COR-L47 (cell line): Measurements from ENCODE around the gene CBX4.

Experiments used
- DNase-seq: peaks from one replicate; lab custom pipeline; 2025; lab: John Stamatoyannopoulos, UW

The CBX4 gene

GRCh38 chr17:79829004-79829403 lies 10.2 kb downstream of the CBX4 start:
- DNase-seq = no peak

DNA sequence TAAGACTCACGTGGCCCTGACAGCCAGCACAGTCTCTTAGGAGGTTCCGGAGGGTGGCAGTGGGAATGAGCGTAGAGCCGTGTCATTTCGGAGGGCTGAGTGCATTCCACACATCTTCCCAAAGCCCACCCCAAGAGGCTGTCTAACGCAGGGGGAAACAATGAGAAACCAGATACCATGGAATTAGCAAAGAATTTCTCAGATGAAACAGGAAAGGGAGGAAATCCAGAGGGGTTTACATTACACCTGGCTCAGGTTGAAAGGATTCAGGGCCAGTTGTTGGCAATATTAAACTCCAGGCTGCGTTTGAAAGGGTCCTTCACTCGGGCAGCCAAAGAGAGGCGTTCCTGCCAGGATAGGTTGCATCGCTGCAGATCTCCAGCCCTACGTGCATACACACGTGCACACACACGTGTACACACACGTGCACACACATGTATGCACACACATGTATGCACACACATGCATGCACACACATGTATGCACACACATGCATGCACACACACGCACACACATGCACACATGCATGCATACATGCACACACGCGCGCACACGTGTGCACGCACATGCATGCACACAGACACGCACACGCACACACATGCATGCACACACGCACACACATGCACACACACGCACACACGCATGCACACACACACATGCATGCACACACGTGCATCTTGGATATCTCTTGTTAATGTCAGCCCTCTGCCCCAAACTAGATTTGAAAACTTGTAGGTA lies 12.2 kb downstream of the CBX4 start:
- DNase-seq = no peak

- no peak for DNase-seq
Measured at GRCh38 chr17:79826204-79826680, 13.0 kb downstream of the CBX4 start.

DNA sequence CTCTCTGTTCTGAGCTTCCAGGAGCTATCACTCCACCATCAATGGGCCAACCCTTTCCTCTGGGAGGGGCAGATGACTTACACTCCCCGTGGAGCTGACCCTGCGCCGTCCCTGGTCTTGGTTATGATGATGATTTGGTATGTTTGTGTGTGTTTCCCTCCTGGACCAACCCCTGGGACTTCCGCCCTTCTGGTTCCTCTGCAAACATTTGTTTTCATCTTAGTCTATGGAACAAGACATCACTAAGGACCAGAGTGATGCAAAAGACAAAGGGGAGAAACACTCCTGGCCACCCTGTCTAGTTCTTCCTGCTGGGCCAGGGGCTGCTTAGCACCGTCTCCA lies 13.7 kb downstream of the CBX4 start:
- no peak for DNase-seq

- no peak for DNase-seq
Measured at GRCh38 chr17:79824893-79825579, 14.2 kb downstream of the CBX4 start.

DNA sequence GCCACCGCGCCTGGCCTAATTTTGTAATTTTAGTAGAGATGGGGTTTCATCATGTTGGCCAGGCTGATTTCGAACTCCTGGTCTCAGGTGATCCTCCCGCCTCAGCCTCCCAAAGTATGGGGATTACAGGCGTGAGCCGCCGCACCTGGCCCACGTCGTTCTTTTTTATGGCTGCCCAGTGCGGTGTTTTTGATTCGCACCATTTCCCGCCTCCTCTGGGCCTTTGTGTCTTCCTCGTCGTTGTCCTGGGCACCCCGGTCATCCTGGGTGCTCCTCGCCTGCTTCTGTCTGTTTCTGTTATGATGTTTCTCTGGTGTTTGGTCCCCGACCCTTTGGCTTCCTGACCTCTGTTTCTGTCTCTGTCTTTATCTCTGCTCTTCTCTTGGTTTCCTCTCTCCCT lies 15.0 kb downstream of the CBX4 start:
- DNase-seq = no peak

- DNase-seq = no peak
Measured at GRCh38 chr17:79822583-79823124, 16.6 kb downstream of the CBX4 start.

GRCh38 chr17:79821331-79822095 lies 17.7 kb downstream of the CBX4 start:
- DNase-seq = no peak

DNA sequence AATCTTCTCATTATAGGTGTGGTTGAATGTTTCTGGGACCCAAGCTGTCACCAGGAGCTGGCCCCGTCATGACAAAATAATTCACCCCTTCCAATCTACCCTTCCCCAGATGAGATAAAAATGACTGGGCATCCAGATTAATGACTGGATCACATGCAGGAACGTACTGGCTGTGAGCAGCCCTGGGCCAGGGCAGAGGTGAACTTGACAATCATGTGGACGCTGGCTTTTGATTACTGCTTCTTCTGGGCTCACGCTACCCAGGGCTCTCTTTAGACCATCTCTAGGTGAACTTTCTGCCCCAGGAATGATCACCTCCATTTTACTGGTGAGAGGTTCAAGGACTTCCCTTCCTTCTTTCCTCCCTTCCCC lies 18.3 kb downstream of the CBX4 start:
- no peak for DNase-seq

DNA sequence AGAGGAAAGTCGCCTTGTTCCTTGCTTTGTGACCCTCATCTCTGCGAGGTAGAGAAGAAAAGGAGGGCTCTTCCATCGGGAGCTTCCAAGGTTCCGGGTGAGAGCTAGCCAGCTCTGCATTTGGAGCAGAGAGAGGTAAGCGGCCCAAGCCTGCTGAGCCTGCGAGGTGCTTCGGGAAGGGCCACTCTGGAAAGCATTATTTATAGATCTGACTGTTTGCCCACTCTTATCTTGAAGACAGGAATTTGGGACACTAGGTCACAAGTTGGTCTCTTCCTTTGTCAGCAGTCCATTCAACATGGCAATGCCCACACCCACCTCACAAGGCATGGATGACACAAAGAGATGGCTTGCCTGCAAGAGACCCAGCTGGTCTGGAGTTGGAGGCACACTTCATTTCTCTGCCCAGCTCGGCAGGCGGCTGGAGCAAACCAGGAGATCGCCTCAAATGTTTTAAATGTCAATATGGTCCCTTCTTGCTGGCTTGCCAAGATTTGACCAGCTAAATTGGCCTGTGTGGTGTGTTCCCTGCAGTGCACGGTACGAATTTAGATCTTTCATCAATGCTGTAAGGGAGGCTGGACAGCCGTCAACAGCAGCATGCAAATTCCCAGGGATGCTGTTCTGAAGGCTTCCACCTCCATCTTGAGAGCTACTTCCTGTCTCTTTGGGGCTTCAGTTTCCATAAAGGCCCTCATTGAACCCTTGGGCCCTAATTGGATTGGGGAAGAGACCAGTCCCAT lies 19.5 kb downstream of the CBX4 start:
- DNase-seq = no peak

GRCh38 chr17:79819085-79819484 lies 20.2 kb downstream of the CBX4 start:
- DNase-seq = no peak

GRCh38 chr17:79818026-79818758 lies 21.0 kb downstream of the CBX4 start:
- no peak for DNase-seq

- no peak for DNase-seq
Measured at GRCh38 chr17:79815836-79816461, 23.3 kb downstream of the CBX4 start.

DNA sequence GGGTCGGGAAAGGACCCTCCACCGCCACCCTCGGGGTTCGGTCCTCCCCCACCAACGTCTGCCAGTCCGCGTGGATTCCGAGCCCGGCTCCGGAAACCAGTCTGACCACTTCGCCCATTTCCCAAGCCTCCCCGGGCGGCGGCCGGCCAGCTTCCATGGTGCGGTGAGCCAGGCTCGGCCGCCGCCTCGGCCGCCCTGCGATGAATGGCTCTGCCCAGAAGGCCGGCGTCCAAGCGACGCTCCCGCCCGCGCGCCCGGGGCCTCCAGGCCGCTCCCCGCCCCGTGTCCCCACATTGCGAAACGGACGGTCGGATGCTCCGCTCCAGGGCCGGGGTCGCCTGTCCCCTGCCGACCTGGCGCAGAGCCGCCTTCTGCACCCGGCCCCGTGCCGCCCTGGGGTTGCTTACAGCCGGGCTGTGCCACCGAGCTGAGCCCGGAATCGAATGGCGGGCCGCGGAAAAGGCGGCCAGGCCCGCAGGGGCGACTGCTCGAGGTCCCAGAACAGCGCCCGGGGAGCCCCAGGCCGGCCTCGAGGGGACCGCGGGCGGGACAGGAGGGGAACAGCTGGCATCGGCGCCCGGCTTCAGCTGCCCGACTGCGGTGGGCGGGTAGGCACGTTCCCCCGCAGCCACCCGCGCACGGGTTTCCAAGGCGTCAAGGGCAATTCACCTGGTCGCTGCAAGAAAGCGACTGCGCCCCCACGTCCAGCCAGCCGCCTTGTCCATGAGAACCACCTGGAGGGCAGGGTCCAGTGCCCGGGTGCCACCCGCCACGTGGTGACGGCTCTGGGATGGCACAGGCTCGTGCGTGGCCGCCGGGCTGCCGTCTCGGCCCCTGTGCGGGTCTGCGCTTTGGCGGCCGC lies 24.0 kb downstream of the CBX4 start:
- DNase-seq = no peak

DNA sequence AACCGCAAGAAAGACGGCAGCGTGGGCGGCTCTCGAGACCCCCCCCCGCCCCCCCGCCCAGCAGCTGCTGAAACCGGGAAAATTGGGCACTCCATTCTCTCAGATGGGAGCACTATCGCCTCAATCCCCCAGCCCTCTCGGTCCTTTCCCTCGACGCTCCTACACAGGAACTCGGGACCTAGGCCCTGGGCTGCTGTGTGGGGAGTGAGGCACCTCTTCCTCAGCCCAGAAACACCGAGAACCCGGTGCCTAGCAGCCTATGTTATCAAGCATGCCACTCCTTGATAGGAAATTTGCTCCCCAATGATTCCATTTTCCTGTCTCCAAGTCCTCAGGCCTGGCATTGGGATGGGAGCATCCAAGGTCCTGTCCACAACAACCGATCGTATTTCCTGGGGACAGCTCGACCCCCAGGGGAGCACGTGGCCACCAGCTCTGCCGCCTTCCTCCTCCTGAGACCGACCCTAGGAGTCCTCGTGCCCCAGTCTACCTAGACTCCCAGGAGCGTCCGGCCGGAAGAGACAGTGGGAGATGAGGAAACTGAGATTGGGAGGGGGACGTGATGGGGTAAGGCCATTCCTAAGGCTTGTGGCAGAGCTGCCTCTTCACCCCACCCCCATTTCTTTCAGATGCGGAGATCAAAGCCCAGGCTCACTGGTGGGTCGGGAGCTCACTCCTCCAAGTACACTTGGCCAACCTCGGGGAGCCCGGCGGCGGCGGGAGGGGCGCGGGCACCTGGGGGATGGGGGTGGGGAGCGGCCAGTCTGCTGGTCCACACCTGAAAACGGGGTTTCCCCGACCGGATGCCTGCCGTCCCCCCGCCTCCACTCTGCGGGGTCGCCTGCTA lies 24.9 kb downstream of the CBX4 start:
- no peak for DNase-seq

DNA sequence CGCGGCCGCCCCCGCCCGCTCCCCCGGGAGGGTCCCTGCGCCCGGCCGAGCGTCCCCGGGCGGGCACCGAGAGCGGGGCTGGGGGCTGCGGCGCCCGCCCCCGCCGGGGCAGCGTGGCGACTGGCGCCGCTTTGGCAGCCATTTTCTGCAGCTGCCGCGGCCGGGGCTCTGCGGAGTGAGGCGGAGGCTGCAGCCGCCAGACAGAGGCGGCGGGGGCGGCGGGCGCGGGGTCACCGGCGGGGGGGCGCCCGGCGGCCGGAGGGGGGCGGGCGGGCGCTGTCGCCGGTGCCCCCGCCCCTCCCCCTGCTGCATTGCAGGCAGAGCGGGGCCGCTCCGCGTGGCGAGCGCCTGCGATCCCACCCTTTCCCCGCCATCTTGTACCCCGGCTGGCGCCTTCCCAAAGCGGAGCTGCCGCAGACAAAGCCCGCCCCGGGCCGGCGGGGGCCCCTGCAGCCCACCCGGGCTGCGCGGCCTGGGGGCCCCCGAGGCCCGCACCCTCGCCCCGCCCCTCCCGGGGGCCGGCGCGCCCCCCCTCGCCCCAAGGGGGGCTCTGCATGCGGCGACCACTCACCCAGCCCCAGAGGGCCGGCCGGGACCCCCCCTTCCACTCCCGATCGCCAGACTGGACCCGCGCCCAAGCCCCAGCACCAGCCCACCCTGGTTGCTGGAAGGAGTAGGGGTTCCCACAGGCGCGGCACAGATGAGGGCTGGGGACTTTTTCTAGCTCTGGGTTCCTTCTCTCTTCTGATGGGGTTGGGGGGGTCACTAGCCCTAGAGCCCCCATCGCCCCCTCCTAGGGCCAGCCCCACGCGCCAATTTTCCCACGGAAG lies 25.7 kb downstream of the CBX4 start:
- no peak for DNase-seq

GRCh38 chr17:79812353-79813258 lies 26.6 kb downstream of the CBX4 start:
- no peak for DNase-seq
